GM08714 (cell line): Measurements from ENCODE around the gene AGPAT4.

Experiments used
- H3K4me3 ChIP-seq: fragments of 200-500 bp; sonication (Bioruptor generic); 2 replicates; pipeline ENCODE4 v1.5.1; 2014; ENCODE audit warnings: mild to moderate bottlenecking, low read length, inconsistent platforms
- ZNF274 ChIP-seq: IDR thresholded peaks from 2 replicates; pipeline ENCODE4 v1.6.1; 2012; ENCODE audit warnings: mild to moderate bottlenecking, low read depth, low read length

Gene AGPAT4

GRCh38 chr6:161217628-161218027 is 56.2 kb downstream of the AGPAT4 start:
- no peak for TF ChIP-seq ZNF274
- H3K4me3 ChIP-seq: no peak overlapping the region

- no peak overlapping the region for H3K4me3 ChIP-seq
- no peak for TF ChIP-seq ZNF274
Measured at GRCh38 chr6:161216616-161217205, 57.1 kb downstream of the AGPAT4 start.

- H3K4me3 ChIP-seq: no peak overlapping the region
- no peak for TF ChIP-seq ZNF274
Measured at GRCh38 chr6:161215876-161216615, 57.8 kb downstream of the AGPAT4 start.

DNA sequence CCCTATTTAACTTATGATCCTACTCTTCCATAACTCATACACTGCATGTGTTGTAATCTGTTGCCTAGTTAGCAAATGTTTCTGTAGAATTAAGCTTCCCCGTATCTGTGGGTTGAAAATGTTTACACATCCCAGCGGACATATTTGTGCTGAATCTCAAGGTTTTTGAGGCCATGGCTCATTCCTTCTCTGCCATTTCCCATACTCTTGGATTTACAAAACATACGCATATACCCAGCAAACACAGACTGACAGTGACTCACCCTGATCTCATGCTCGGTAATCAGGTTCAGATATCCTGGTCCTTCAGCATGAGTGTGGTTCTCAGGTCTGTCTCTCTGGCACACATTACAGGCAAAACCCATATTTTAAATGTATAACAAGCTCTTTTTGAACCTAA is 58.7 kb downstream of the AGPAT4 start:
- TF ChIP-seq ZNF274: no peak
- H3K4me3 ChIP-seq: no peak overlapping the region

DNA sequence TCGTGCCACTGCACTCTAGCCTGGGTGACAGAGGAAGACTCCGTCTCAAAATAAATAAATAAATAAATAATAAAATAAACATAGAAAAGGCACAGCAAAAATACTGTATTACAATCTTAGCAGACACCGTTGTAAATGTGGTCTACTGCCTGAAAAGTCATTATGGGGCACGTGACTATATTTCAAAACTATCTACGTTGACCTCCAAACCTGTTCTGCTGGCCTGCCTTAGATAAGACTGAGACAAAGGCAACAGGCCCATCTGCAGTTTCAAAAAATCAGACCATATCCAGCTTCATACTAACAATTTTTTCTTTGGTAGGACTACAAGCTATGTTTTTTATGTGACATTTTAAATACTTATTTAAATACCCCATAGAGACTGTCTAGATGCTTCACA is 59.1 kb downstream of the AGPAT4 start:
- H3K4me3 ChIP-seq: no peak overlapping the region
- no peak for TF ChIP-seq ZNF274

GRCh38 chr6:161212902-161213301 is 61.0 kb downstream of the AGPAT4 start:
- TF ChIP-seq ZNF274: no peak
- H3K4me3 ChIP-seq: no peak overlapping the region

DNA sequence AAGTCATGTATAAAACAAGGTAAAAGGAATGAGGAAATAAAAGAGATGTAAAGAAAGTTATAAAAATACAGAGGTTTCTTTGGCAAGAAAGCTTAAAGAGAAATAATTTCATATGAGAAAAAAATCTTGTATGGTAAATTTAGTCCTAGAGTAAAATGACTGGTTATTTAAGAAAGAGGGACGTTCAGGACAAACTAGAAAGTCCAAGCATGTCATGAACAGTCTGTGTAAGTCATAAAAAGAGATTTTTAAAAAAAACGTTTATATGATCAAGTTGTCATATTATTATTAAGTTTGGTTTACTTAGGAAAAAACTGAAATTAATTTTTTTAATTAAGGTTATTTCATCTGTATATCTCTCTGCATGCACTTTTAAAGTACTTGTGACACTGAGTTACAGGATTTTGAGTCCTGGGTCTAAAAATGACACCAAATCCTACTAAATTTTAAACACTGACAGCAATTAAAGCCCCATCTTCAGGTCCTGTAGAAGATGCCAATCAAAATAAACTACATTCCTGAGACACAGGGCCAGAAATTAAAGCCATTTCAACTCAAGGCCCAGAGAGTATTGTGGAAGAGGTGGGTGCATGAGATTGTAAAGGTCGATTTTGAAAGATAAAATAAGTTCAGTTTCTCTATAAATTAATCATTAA is 62.4 kb downstream of the AGPAT4 start:
- no peak overlapping the region for H3K4me3 ChIP-seq
- TF ChIP-seq ZNF274: no peak

- no peak overlapping the region for H3K4me3 ChIP-seq
- TF ChIP-seq ZNF274: no peak
Measured at GRCh38 chr6:161210857-161211256, 63.0 kb downstream of the AGPAT4 start.

- H3K4me3 ChIP-seq: no peak overlapping the region
- TF ChIP-seq ZNF274: no peak
Measured at GRCh38 chr6:161207200-161207599, 66.7 kb downstream of the AGPAT4 start.

DNA sequence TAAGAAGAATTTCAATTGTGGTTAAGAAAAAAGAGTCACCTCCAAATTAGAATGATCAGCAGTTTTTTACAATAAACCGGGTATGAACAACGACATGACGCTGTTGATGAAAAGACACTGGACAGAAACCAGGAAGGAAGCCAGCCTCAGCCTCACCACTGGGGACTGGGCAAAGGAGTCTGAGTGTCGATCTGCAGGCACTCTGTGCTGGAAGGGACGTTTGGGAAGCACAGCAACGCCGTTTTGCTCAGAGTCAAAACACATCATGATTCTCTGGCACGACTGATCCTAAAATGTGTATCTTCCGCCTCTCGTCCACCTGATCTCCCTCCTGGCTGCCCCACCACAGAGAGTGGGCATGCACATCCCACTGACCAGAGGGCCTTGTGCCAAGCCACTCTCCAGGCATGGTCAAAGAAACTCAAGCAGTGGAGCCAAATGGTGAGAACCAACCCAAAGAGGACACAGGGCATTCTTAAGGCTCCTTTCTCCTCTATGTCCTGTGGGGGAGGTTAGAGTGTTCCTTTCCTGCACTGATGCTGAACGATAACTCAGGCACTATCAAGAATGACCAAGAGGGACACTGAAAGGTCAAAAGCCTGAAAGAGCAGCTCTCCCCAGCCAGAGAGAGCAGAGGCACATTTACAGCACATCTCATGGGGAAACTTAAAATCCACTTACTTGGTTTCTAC is 68.8 kb downstream of the AGPAT4 start:
- TF ChIP-seq ZNF274: no peak
- H3K4me3 ChIP-seq: no peak overlapping the region

DNA sequence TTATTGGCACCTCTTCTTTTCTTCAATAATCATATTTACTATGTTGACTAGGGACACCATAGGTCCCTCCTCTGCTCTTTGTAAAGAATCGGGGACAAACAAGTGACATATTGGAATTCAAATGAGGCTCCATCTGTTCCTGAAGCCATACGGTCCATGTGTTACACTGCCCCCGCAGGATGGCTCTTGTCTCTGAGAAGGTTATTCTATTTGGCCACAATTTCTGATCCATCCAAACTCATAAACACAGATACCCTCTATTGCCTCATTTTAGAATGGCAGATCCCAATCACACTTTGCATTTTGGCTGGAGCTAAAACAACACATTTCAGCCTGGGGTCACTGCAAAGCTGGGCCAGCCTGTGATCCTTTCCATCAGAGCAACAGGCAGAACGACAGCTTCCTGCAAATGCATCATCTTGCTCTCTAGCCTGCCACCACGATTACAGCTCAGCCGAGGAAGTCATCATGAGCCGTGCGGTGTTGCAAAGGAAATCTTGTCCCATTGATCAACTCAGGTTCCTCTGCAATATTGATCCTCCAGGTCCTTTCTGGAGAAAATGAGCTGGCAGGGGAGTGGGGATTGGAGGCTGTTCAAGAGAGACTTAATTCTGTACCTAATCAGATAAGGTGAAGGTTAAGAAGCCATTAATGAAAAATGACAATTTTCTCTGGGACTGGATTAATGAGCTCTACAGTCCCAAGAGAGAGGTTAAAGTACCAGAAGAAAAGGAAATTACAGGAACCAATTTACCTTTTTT is 73.1 kb downstream of the AGPAT4 start:
- H3K4me3 ChIP-seq: no peak overlapping the region
- TF ChIP-seq ZNF274: no peak

DNA sequence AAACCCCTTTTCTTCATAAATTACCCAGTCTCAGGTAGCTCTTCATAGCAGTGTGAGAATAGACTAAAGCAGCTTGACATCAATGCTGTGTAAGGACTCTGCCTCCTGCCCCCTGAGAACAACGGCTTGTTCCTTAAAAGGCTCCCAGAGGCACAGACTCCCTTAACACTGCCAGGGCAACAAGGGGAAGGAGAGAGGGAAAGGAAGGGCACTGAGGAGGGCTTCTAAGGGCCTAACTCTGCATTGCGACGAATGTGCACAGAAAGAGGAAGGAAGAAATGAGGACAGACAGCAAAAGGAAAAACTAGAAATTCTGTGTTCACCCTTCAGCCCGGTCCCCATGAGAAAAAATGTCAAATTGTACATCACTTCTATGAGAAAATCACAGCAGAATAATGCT is 74.0 kb downstream of the AGPAT4 start:
- H3K4me3 ChIP-seq: no peak overlapping the region
- TF ChIP-seq ZNF274: no peak

DNA sequence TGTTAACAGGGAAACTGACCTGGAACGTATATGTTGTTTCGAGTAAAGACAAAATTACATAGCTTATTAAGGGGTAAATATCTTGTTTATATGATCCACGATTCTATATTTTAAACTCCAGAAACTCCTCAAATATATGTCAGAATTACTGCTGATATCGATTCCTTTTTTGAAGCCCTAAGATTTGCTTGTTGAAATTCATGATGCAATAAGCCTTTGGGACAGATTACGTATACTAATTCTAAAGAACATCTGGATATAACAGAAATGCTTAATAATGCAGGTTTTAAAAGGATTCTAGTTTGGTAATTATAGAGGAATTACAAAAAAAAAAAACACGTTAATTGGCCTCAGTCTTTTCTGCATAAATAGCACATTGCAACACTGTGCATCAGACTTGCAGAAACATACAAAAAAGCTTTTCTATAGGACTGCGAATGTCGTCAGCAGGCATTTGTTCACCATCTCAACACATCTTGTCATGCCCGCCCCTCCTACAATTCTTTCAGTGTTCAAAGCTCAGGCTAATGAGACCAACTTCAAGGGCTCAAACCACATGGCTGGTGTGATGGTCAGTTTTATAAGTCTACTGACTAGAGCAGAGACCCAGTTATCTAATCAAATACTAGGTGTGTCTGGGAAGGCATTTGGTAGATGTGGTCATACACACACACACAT is 74.9 kb downstream of the AGPAT4 start:
- no peak overlapping the region for H3K4me3 ChIP-seq
- TF ChIP-seq ZNF274: no peak
